Neural cell (in vitro differentiated cells): Measurements from ENCODE around the gene AMPH.

Experiments
- EP300 ChIP-seq: fragments of 450-650 bp; conservative IDR thresholded peaks from 2 replicates; pipeline ENCODE4 v1.6.1; 2014; ENCODE audit warnings: antibody characterized with exemption, mild to moderate bottlenecking, moderate library complexity; ENCODE audit not compliant: poor library complexity, severe bottlenecking
- EZH2 ChIP-seq: fragments of 200-600, 300-800 bp; shearing (Covaris generic), sonication (generic); IDR thresholded peaks from 2 replicates; pipeline ENCODE4 v1.6.1; 2014; ENCODE audit warnings: antibody characterized with exemption, low read length, borderline replicate concordance, mild to moderate bottlenecking; ENCODE audit not compliant: insufficient read depth, poor library complexity, severe bottlenecking
- MXI1 ChIP-seq: fragments of 450-650 bp; conservative IDR thresholded peaks from 2 replicates; pipeline ENCODE4 v1.6.1; 2014; ENCODE audit warnings: antibody characterized with exemption, mild to moderate bottlenecking; ENCODE audit not compliant: poor library complexity, severe bottlenecking
- POLR2AphosphoS5 ChIP-seq: IDR thresholded peaks from 2 replicates; pipeline ENCODE4 v1.6.1; 2012
- SMC3 ChIP-seq: fragments of 450-650 bp; conservative IDR thresholded peaks from 2 replicates; pipeline ENCODE4 v1.6.1; 2014; ENCODE audit warnings: antibody characterized with exemption, mild to moderate bottlenecking, moderate library complexity; ENCODE audit not compliant: poor library complexity
- TF ChIP-seq, protein P1 (sequence below): fragments of 450-650 bp; IDR thresholded peaks from 2 replicates; pipeline ENCODE4 v1.5.1; 2014; ENCODE audit warnings: antibody characterized with exemption, mild to moderate bottlenecking, moderate library complexity; ENCODE audit not compliant: poor library complexity, severe bottlenecking
- TF ChIP-seq, protein P2 (sequence below): IDR thresholded peaks from 2 replicates; pipeline ENCODE4 v1.6.1; 2012; ENCODE audit warnings: borderline replicate concordance

DNA sequence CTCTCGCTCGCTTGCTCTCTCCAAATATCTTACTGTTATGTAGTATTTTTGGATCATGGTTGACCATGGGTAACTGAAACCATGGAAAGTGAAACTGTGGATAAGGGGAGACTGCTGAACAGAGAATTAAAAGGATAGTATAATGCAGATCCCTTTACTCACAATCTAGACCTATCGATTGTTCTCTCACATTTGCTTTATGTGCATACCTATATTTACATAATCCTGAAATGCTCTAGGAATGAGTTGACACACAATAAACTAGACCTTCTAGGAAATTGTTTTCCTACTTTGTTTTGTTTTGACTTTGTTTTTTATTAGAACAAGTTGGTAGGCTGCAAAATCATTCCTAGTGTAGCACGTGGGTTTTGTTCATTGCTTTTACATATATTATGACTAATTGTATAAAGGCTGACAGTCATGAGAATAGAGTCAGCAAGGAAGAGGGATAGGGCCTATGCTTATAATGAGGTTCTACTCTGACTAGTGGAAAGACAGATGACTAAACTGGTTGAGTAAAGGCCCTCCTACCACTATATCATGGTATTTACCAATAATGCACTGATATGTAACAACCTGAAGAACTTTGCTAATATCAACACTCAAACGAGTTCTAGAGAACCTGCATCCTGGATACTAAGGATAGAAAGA, 182.5 kb downstream of the AMPH start:
- no peak for TF ChIP-seq POLR2AphosphoS5
- TF ChIP-seq, protein P1, sequence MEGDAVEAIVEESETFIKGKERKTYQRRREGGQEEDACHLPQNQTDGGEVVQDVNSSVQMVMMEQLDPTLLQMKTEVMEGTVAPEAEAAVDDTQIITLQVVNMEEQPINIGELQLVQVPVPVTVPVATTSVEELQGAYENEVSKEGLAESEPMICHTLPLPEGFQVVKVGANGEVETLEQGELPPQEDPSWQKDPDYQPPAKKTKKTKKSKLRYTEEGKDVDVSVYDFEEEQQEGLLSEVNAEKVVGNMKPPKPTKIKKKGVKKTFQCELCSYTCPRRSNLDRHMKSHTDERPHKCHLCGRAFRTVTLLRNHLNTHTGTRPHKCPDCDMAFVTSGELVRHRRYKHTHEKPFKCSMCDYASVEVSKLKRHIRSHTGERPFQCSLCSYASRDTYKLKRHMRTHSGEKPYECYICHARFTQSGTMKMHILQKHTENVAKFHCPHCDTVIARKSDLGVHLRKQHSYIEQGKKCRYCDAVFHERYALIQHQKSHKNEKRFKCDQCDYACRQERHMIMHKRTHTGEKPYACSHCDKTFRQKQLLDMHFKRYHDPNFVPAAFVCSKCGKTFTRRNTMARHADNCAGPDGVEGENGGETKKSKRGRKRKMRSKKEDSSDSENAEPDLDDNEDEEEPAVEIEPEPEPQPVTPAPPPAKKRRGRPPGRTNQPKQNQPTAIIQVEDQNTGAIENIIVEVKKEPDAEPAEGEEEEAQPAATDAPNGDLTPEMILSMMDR = no peak
- no peak for TF ChIP-seq SMC3
- no peak for TF ChIP-seq EP300
- no peak for TF ChIP-seq MXI1
- TF ChIP-seq, protein P2, sequence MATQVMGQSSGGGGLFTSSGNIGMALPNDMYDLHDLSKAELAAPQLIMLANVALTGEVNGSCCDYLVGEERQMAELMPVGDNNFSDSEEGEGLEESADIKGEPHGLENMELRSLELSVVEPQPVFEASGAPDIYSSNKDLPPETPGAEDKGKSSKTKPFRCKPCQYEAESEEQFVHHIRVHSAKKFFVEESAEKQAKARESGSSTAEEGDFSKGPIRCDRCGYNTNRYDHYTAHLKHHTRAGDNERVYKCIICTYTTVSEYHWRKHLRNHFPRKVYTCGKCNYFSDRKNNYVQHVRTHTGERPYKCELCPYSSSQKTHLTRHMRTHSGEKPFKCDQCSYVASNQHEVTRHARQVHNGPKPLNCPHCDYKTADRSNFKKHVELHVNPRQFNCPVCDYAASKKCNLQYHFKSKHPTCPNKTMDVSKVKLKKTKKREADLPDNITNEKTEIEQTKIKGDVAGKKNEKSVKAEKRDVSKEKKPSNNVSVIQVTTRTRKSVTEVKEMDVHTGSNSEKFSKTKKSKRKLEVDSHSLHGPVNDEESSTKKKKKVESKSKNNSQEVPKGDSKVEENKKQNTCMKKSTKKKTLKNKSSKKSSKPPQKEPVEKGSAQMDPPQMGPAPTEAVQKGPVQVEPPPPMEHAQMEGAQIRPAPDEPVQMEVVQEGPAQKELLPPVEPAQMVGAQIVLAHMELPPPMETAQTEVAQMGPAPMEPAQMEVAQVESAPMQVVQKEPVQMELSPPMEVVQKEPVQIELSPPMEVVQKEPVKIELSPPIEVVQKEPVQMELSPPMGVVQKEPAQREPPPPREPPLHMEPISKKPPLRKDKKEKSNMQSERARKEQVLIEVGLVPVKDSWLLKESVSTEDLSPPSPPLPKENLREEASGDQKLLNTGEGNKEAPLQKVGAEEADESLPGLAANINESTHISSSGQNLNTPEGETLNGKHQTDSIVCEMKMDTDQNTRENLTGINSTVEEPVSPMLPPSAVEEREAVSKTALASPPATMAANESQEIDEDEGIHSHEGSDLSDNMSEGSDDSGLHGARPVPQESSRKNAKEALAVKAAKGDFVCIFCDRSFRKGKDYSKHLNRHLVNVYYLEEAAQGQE = no peak
- no peak for TF ChIP-seq EZH2
